Measurements from ENCODE around the gene GTF2A2. TPM values are rescaled to one million over a fixed set of nuclear protein-coding genes. Genes with fewer than 3 reads are reported as not detected.

GTF2A2 gene
- total RNA-seq, 1 donor from 2014 or later, result 19.0 TPM

GRCh38 chr15:59609730-59610712 lies 47.3 kb downstream of the GTF2A2 start:
- no peaks in the 10 kb centered on the region for H3K27me3 ChIP-seq (ENCODE audit: control insufficient read depth, insufficient read depth, low read length)
- DNase-seq (ENCODE audit: low read depth) (no peak), FAIRE-seq (no peak)
- no peaks in the 10 kb centered on the region for H3K36me3 ChIP-seq (ENCODE audit: control insufficient read depth, insufficient read depth, low read length)
- no peak for TF ChIP-seq CTCF (IDR thresholded peaks at IDR 0.05; ENCODE audit: insufficient read depth, low read length, severe bottlenecking)
- H3K4me3 ChIP-seq (ENCODE audit: low read depth, low read length), result no peak overlapping the region

GRCh38 chr15:59605994-59606393 lies 51.3 kb downstream of the GTF2A2 start:
- DNase-seq (ENCODE audit: low read depth), result no peak
- no peak for TF ChIP-seq CTCF (IDR thresholded peaks at IDR 0.05; ENCODE audit: insufficient read depth, low read length, severe bottlenecking)
- Histone ChIP-seq H3K27me3 (ENCODE audit: control insufficient read depth, insufficient read depth, low read length) (no peaks in the 10 kb centered on the region), H3K36me3 (ENCODE audit: control insufficient read depth, insufficient read depth, low read length) (no peaks in the 10 kb centered on the region), H3K4me3 (ENCODE audit: low read depth, low read length) (no peak overlapping the region)
- no peak for FAIRE-seq

- FAIRE-seq (no peak), DNase-seq (ENCODE audit: low read depth) (no peak)
- Histone ChIP-seq H3K27me3 (ENCODE audit: control insufficient read depth, insufficient read depth, low read length) (no peaks in the 10 kb centered on the region), H3K36me3 (ENCODE audit: control insufficient read depth, insufficient read depth, low read length) (no peaks in the 10 kb centered on the region), H3K4me3 (ENCODE audit: low read depth, low read length) (no peak overlapping the region)
- TF ChIP-seq CTCF (IDR thresholded peaks at IDR 0.05; ENCODE audit: insufficient read depth, low read length, severe bottlenecking), result no peak
Observed at GRCh38 chr15:59598461-59598860, 58.9 kb downstream of the GTF2A2 start.

GRCh38 chr15:59596640-59597039 lies 60.7 kb downstream of the GTF2A2 start:
- TF ChIP-seq CTCF (IDR thresholded peaks at IDR 0.05; ENCODE audit: insufficient read depth, low read length, severe bottlenecking), result no peak
- FAIRE-seq (no peak), DNase-seq (ENCODE audit: low read depth) (no peak)
- Histone ChIP-seq H3K36me3 (ENCODE audit: control insufficient read depth, insufficient read depth, low read length) (no peaks in the 10 kb centered on the region), H3K27me3 (ENCODE audit: control insufficient read depth, insufficient read depth, low read length) (no peaks in the 10 kb centered on the region), H3K4me3 (ENCODE audit: low read depth, low read length) (no peak overlapping the region)

- TF ChIP-seq CTCF (IDR thresholded peaks at IDR 0.05; ENCODE audit: insufficient read depth, low read length, severe bottlenecking), result no peak
- Histone ChIP-seq H3K27me3 (ENCODE audit: control insufficient read depth, insufficient read depth, low read length) (no peaks in the 10 kb centered on the region), H3K36me3 (ENCODE audit: control insufficient read depth, insufficient read depth, low read length) (no peaks in the 10 kb centered on the region), H3K4me3 (ENCODE audit: low read depth, low read length) (no peak overlapping the region)
- DNase-seq (ENCODE audit: low read depth) (no peak), FAIRE-seq (no peak)
Observed at GRCh38 chr15:59595434-59595915, 61.8 kb downstream of the GTF2A2 start.
